Stimulated activated CD4-positive, alpha-beta T cell treated with anti-CD3 and anti-CD28 coated beads, Interleukin-1b, Interleukin-23, amount 100 ng/mL, for 48 hours (primary cell): Measurements from ENCODE around the gene SYNGR1.

Experiments
- DNase-seq: peaks from one replicate; pipeline ENCODE4 v3.0.0-alpha.2; 2020

The SYNGR1 gene

GRCh38 chr22:39433476-39434242, 83.9 kb downstream of the SYNGR1 start:
- DNase-seq, result no peak

GRCh38 chr22:39434243-39434653, 84.5 kb downstream of the SYNGR1 start:
- no peak for DNase-seq

- no peak for DNase-seq
These were observed 84.9 kb downstream of the SYNGR1 start for GRCh38 chr22:39434721-39435120.
